HepG2 (cell line): ENCODE results near the gene GLRA3. TPM values are rescaled to one million over a fixed set of nuclear protein-coding genes. Genes with fewer than 3 reads are reported as not detected.

Experiments used
- ATAC-seq: fragments of 200-7000 bp; cut with Tn5 transposase; 3 replicates; pipeline ENCODE4 v1.9.1; 2020; ENCODE audit warnings: mild to moderate bottlenecking, moderate library complexity
- BruUV-seq: library from RNA; stranded (reverse); fragments of 400-500 nt; replicated peaks from 2 replicates; lab custom pipeline; 2021; lab: Mats Ljungman, UMichigan
- CTCF ChIA-PET: fragments of 300-600 bp; formaldehyde crosslinking; extraction: SDS; loops from one replicate; lab custom pipeline; 2021; ENCODE audit warnings: low total read pairs, inconsistent platforms, low intra/inter-chr PET ratio; lab: Yijun Ruan, JAX
- POLR2A ChIA-PET: fragments of 350-600 bp; sonication (Branson Sonifier 250); formaldehyde crosslinking; loops from one replicate; lab custom pipeline; 2020; ENCODE audit warnings: antibody characterized with exemption, inconsistent platforms; lab: Yijun Ruan, JAX
- DNase-seq: peaks from one replicate; pipeline ENCODE4 v3.0.0-alpha.2; 2015; ENCODE audit warnings: low spot score
- FAIRE-seq: peaks from 3 replicates; lab custom pipeline; 2011; peaks lifted over from hg19 to GRCh38; lab: Jason Lieb, UNC
- H2AFZ ChIP-seq: one replicate; pipeline ENCODE4 v1.6.1; 2011; ENCODE audit warnings: low read length, inconsistent platforms
- H3K27ac ChIP-seq: fragments of 300-600 bp; 3 replicates; pipeline ENCODE4 v1.8.0; 2011; ENCODE audit warnings: mixed run types, mild to moderate bottlenecking, mixed read lengths, low read length, inconsistent platforms; ENCODE audit not compliant: insufficient read depth; ENCODE audit errors: extremely low read length
- H3K27me3 ChIP-seq, 2 experiments: fragments of 200-600 bp in 1 of 2; 2 replicates in 1 of 2; 3 replicates in 1 of 2; pipeline versions ENCODE4 v1.6.0 to v1.8.0; 2011; ENCODE audit warnings: low read length in 2 of 2, mild to moderate bottlenecking in 2 of 2, moderate library complexity in 2 of 2, inconsistent platforms in 1 of 2; ENCODE audit not compliant: insufficient read depth in 2 of 2, control insufficient read depth in 1 of 2
- H3K36me3 ChIP-seq, 2 experiments: fragments of 200-600 bp in 1 of 2; replicated peaks in 1 of 2; 2 replicates in 1 of 2; 3 replicates in 1 of 2; pipeline versions ENCODE4 v1.5.1 to v1.8.0; 2011; ENCODE audit warnings: low read length in 2 of 2, inconsistent platforms in 1 of 2; ENCODE audit not compliant: insufficient read depth in 2 of 2, control insufficient read depth in 1 of 2
- H3K4me1 ChIP-seq: 2 replicates; pipeline ENCODE4 v1.5.1; 2012; ENCODE audit warnings: low read length, inconsistent platforms; ENCODE audit not compliant: insufficient read depth
- H3K4me2 ChIP-seq: 2 replicates; pipeline ENCODE4 v1.6.0; 2011; ENCODE audit warnings: low read depth, low read length, inconsistent platforms
- H3K4me3 ChIP-seq, 3 experiments: fragments of 200-600 bp in 1 of 3; sonication (generic), shearing (Covaris generic) in 1 of 3; replicated peaks in 1 of 3; 2 replicates each; pipeline ENCODE4 v1.5.1; 2011 to 2016; ENCODE audit warnings: low read length in 3 of 3, inconsistent platforms in 2 of 3, low read depth in 2 of 3, mild to moderate bottlenecking in 2 of 3, control low read depth in 1 of 3, mixed read lengths in 1 of 3; ENCODE audit not compliant: insufficient read depth in 1 of 3
- H3K79me2 ChIP-seq: one replicate; pipeline ENCODE4 v1.6.1; 2011; ENCODE audit warnings: low read length, inconsistent platforms; ENCODE audit not compliant: insufficient read depth
- H3K9ac ChIP-seq: 2 replicates; pipeline ENCODE4 v1.6.0; 2011; ENCODE audit warnings: mild to moderate bottlenecking, low read depth, low read length, inconsistent platforms; ENCODE audit not compliant: insufficient read depth
- H3K9me3 ChIP-seq: 2 replicates; pipeline ENCODE4 v1.5.1; 2012; ENCODE audit warnings: mild to moderate bottlenecking, low read length
- H4K20me1 ChIP-seq: 2 replicates; pipeline ENCODE4 v1.6.0; 2011; ENCODE audit warnings: inconsistent platforms, mild to moderate bottlenecking, low read length, moderate library complexity; ENCODE audit not compliant: insufficient read depth
- ARNT2 ChIP-seq: sonication (generic); formaldehyde crosslinking; IDR thresholded peaks from 2 replicates; pipeline ENCODE4 v1.8.0; 2022; ENCODE audit warnings: mild to moderate bottlenecking, low read depth, missing genetic modification reagents, moderate library complexity
- ATF7-NPFF ChIP-seq: sonication (generic); formaldehyde crosslinking; IDR thresholded peaks from 2 replicates; pipeline ENCODE4 v1.8.1; 2023; ENCODE audit warnings: mild to moderate bottlenecking, low read depth, missing genetic modification reagents, moderate library complexity
- JUNB ChIP-seq: sonication (generic); formaldehyde crosslinking; IDR thresholded peaks from 2 replicates; pipeline ENCODE4 v1.8.0; 2022; ENCODE audit warnings: missing genetic modification reagents, mild to moderate bottlenecking, borderline replicate concordance
- KDM1A ChIP-seq: IDR thresholded peaks from 2 replicates; pipeline ENCODE4 v1.6.1; 2016; ENCODE audit warnings: missing compliant biosample characterization
- NCOA5 ChIP-seq: sonication (generic); formaldehyde crosslinking; IDR thresholded peaks from 2 replicates; pipeline ENCODE4 v1.4.0; 2020; ENCODE audit warnings: missing genetic modification reagents
- ZNF543 ChIP-seq: sonication (generic); formaldehyde crosslinking; IDR thresholded peaks from 2 replicates; pipeline ENCODE4 v1.4.0; 2020; ENCODE audit warnings: mild to moderate bottlenecking, missing genetic modification reagents
- ZNF777 ChIP-seq: sonication (generic); formaldehyde crosslinking; IDR thresholded peaks from 2 replicates; pipeline ENCODE4 v1.4.0; 2020; ENCODE audit warnings: missing genetic modification reagents
- WGBS: methylation state at CpG from one replicate; pipeline ENCODE4 v1.1.6; 2017; ENCODE audit warnings: low lambda C conversion rate; 5-methylcytosine and 5-hydroxymethylcytosine counted together
- in situ Hi-C: cut with HindIII; loops from 2 replicates; pipeline ENCODE4 v1.10.0; 2017; ENCODE audit warnings: low pct_unique_long_range_greater_than_20kb; ENCODE audit not compliant: extremely low pct_ligation_motif_present
- intact Hi-C: fragments of 100-400 bp; cut with micrococcal nuclease; formaldehyde crosslinking; loops from one replicate; pipeline ENCODE4 v1.10.0; 2022; ENCODE audit not compliant: unreplicated experiment
- polyA plus RNA-seq, 8 experiments: library from polyadenylated mRNA; depleted of rRNA in 3 of 8; stranded (reverse) in 7 of 8; unstranded in 1 of 8; fragments of >200 nt; fragmentation: Illumina TruSeq in 4 of 8; extraction: Trizol in 4 of 8; gene quantifications; 2 replicates each; pipeline versions ENCODE4 v1.2.1 to v1.2.3, GENCODE V29; 2011 to 2016; ENCODE audit warnings: low read depth in 4 of 8, missing spikeins in 1 of 8, mixed read lengths in 1 of 8; ENCODE audit not compliant: insufficient read depth in 1 of 8
- total RNA-seq, 5 experiments: library from RNA; depleted of rRNA; stranded (reverse); fragments of >200 nt; fragmentation: Illumina TruSeq; extraction: Trizol; gene quantifications; 2 replicates each; pipeline ENCODE4 v1.2.3, GENCODE V29; 2016; ENCODE audit warnings: low read depth in 1 of 5
- TF ChIP-seq, protein P1 (sequence below): sonication (generic); formaldehyde crosslinking; IDR thresholded peaks from 2 replicates; pipeline ENCODE4 v1.5.0; 2020; ENCODE audit warnings: missing genetic modification reagents, mild to moderate bottlenecking, borderline replicate concordance
- TF ChIP-seq, protein P2 (sequence below): IDR thresholded peaks from 2 replicates; pipeline ENCODE4 v1.6.1; 2016
- TF ChIP-seq, protein P3 (sequence below): sonication (generic); formaldehyde crosslinking; IDR thresholded peaks from 2 replicates; pipeline ENCODE4 v1.5.0; 2020; ENCODE audit warnings: mild to moderate bottlenecking, missing genetic modification reagents, borderline replicate concordance
- TF ChIP-seq, protein P4 (sequence below): sonication (generic); formaldehyde crosslinking; IDR thresholded peaks from 2 replicates; pipeline ENCODE4 v1.5.0; 2020; ENCODE audit warnings: mild to moderate bottlenecking, missing genetic modification reagents

The GLRA3 gene
- total and polyA plus RNA-seq, 2 of the 13 experiments (the other 11 are each of a cell fraction or from before 2014, with no cell fraction given) = not detected

DNA sequence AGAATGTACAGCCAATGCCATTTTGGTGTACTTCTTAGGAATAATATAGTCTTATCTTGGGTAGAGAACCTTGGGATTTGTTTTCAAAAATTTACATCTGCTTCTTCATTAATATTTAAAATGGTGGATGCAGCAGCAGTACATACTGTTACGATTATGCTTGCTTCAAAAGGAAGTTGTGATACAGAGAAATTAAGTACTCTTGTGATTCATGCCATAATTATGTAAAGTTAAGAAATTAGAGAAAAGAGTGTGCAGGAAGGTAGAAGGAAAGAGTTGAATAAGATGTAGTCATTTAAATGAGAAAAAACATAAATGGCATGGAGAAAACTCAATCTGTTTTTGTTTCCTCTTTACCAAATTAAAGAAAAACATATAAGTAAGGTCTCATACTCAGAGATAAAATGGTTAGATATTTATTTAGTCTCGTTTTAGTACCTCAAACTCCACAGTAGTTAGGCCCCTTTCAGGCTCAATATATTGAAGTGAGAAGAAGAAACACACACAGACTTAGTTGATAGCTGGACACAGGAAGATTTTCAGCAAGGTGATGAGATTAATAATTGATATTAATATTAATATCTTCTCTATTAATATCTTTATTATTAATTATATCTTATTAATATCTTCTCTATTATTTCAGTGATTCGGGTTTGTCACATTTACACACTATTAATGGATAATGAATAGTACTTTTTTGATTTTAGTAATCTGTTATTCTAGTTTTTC is 236.6 kb downstream of the GLRA3 start:
- Histone ChIP-seq H3K27me3 (no peaks in the 10 kb centered on the region), H2AFZ (no peak overlapping the region), H3K4me1 (no peaks in the 10 kb centered on the region), H3K9ac (no peak overlapping the region), H3K9me3 (no peaks in the 10 kb centered on the region), H3K27ac (no peak overlapping the region), H3K4me3 (no peak overlapping the region), H4K20me1 (no peaks in the 10 kb centered on the region), H3K4me2 (no peak overlapping the region), H3K79me2 (no peaks in the 10 kb centered on the region), H3K36me3 (no peaks in the 10 kb centered on the region)
- DNase-seq (no peak), FAIRE-seq (no peak), ATAC-seq (no peak)
- POLR2A ChIA-PET = no interaction called here
- intact Hi-C loops = no loop called here
- CTCF ChIA-PET = no interaction called here
- 0% methylated on average over 3 of the region's 3 CpGs for whole genome bisulfite sequencing
- BruUV-seq = no TSS peak
- in situ Hi-C loops = no loop called here
- TF ChIP-seq, protein P1, sequence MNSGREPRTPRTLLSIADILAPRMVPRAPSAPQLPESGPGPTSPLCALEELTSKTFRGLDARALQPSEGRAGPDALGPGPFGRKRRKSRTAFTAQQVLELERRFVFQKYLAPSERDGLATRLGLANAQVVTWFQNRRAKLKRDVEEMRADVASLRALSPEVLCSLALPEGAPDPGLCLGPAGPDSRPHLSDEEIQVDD (CRISPR knock-in tag) = no peak
- TF ChIP-seq ZNF777 (CRISPR knock-in tag) = no peak
- TF ChIP-seq, protein P2, sequence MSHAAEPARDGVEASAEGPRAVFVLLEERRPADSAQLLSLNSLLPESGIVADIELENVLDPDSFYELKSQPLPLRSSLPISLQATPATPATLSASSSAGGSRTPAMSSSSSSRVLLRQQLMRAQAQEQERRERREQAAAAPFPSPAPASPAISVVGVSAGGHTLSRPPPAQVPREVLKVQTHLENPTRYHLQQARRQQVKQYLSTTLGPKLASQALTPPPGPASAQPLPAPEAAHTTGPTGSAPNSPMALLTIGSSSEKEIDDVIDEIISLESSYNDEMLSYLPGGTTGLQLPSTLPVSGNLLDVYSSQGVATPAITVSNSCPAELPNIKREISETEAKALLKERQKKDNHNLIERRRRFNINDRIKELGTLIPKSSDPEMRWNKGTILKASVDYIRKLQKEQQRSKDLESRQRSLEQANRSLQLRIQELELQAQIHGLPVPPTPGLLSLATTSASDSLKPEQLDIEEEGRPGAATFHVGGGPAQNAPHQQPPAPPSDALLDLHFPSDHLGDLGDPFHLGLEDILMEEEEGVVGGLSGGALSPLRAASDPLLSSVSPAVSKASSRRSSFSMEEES (CRISPR knock-in tag) = no peak
- TF ChIP-seq JUNB (CRISPR knock-in tag) = no peak
- no peak for TF ChIP-seq NCOA5 (CRISPR knock-in tag)
- TF ChIP-seq ATF7-NPFF (CRISPR knock-in tag) = no peak
- TF ChIP-seq, protein P3, sequence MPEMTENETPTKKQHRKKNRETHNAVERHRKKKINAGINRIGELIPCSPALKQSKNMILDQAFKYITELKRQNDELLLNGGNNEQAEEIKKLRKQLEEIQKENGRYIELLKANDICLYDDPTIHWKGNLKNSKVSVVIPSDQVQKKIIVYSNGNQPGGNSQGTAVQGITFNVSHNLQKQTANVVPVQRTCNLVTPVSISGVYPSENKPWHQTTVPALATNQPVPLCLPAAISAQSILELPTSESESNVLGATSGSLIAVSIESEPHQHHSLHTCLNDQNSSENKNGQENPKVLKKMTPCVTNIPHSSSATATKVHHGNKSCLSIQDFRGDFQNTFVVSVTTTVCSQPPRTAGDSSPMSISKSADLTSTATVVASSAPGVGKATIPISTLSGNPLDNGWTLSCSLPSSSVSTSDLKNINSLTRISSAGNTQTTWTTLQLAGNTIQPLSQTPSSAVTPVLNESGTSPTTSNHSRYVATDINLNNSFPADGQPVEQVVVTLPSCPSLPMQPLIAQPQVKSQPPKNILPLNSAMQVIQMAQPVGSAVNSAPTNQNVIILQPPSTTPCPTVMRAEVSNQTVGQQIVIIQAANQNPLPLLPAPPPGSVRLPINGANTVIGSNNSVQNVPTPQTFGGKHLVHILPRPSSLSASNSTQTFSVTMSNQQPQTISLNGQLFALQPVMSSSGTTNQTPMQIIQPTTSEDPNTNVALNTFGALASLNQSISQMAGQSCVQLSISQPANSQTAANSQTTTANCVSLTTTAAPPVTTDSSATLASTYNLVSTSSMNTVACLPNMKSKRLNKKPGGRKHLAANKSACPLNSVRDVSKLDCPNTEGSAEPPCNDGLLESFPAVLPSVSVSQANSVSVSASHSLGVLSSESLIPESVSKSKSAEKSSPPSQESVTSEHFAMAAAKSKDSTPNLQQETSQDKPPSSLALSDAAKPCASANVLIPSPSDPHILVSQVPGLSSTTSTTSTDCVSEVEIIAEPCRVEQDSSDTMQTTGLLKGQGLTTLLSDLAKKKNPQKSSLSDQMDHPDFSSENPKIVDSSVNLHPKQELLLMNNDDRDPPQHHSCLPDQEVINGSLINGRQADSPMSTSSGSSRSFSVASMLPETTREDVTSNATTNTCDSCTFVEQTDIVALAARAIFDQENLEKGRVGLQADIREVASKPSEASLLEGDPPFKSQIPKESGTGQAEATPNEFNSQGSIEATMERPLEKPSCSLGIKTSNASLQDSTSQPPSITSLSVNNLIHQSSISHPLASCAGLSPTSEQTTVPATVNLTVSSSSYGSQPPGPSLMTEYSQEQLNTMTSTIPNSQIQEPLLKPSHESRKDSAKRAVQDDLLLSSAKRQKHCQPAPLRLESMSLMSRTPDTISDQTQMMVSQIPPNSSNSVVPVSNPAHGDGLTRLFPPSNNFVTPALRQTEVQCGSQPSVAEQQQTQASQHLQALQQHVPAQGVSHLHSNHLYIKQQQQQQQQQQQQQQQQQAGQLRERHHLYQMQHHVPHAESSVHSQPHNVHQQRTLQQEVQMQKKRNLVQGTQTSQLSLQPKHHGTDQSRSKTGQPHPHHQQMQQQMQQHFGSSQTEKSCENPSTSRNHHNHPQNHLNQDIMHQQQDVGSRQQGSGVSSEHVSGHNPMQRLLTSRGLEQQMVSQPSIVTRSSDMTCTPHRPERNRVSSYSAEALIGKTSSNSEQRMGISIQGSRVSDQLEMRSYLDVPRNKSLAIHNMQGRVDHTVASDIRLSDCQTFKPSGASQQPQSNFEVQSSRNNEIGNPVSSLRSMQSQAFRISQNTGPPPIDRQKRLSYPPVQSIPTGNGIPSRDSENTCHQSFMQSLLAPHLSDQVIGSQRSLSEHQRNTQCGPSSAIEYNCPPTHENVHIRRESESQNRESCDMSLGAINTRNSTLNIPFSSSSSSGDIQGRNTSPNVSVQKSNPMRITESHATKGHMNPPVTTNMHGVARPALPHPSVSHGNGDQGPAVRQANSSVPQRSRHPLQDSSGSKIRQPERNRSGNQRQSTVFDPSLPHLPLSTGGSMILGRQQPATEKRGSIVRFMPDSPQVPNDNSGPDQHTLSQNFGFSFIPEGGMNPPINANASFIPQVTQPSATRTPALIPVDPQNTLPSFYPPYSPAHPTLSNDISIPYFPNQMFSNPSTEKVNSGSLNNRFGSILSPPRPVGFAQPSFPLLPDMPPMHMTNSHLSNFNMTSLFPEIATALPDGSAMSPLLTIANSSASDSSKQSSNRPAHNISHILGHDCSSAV (CRISPR knock-in tag) = no peak
- TF ChIP-seq, protein P4, sequence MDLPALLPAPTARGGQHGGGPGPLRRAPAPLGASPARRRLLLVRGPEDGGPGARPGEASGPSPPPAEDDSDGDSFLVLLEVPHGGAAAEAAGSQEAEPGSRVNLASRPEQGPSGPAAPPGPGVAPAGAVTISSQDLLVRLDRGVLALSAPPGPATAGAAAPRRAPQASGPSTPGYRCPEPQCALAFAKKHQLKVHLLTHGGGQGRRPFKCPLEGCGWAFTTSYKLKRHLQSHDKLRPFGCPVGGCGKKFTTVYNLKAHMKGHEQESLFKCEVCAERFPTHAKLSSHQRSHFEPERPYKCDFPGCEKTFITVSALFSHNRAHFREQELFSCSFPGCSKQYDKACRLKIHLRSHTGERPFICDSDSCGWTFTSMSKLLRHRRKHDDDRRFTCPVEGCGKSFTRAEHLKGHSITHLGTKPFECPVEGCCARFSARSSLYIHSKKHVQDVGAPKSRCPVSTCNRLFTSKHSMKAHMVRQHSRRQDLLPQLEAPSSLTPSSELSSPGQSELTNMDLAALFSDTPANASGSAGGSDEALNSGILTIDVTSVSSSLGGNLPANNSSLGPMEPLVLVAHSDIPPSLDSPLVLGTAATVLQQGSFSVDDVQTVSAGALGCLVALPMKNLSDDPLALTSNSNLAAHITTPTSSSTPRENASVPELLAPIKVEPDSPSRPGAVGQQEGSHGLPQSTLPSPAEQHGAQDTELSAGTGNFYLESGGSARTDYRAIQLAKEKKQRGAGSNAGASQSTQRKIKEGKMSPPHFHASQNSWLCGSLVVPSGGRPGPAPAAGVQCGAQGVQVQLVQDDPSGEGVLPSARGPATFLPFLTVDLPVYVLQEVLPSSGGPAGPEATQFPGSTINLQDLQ = no peak
- no peak for TF ChIP-seq ZNF543 (CRISPR knock-in tag)
- no peak for TF ChIP-seq KDM1A
- TF ChIP-seq ARNT2 = no peak
